ENCODE results near the gene PKD2L2. TPM values are rescaled to one million over a fixed set of nuclear protein-coding genes. Genes with fewer than 3 reads are reported as not detected.

PKD2L2 gene
- total and polyA plus RNA-seq, 2 of the 4 experiments (the other 2 are of a cell fraction) = not detected

DNA sequence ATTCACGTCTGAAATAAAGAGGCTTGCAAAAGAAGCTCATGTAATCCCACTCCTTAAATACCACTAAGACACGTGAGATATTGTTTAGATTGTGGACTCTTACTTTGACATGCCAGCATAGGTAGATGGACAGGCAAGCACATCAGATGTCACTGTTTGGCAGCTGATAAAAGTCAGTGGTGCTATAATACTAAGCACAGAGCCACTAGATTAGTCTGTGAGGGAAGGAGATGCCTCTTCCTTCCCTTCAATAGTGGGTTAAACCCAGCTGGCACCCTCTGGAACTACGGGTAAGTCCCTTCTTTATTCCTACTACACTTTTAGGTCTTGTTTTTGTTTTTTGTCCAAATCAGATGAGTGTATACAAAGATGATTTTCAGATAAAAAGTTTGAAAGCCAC is 21.6 kb upstream of the PKD2L2 start, which contains the start of gene MYOT:
Gene MYOT, plus strand, starts transcription at position 197 of the 400 bp plus-strand sequence. CDS start 2,792 bp downstream, outside the sequence.
- H2BK120ac ChIP-seq (ENCODE audit: low read depth, low read length) = no peak within 1 kb of the TSS
- no peak within 1 kb of the TSS for H3K27ac ChIP-seq (ENCODE audit: insufficient read depth, low read length)
- TF ChIP-seq MXI1 (IDR thresholded peaks at IDR 0.05; ENCODE audit: borderline replicate concordance, low read depth, low read length) (no peak), NFE2L2 (IDR thresholded peaks at IDR 0.05; ENCODE audit: low read depth, low read length) (no peak), MAZ (IDR thresholded peaks at IDR 0.05; ENCODE audit: borderline replicate concordance, low read depth, low read length) (no peak), RCOR1 (IDR thresholded peaks at IDR 0.05; ENCODE audit: insufficient replicate concordance, low read length) (no peak), FOS (IDR thresholded peaks at IDR 0.05; ENCODE audit: low read depth, low read length) (no peak)
- H4K8ac ChIP-seq (ENCODE audit: low read depth in 2 of 2, low read length in 2 of 2) = no peak within 1 kb of the TSS
- ChIA-PET CTCF (no interaction called here), POLR2A (ENCODE audit: unreplicated experiment) (no interaction called here)
- H3K9me3 ChIP-seq (ENCODE audit: control insufficient read depth, insufficient read depth, low read length) = no peaks in the 10 kb centered on the region
- no peaks in the 10 kb centered on the region for H3K79me1 ChIP-seq (ENCODE audit: low read depth in 1 of 2, low read length in 2 of 2)
- H3K4me1 ChIP-seq (ENCODE audit: control insufficient read depth, insufficient read depth, low read length) = no peaks in the 10 kb centered on the region
- no peak for ATAC-seq (ENCODE audit: low read depth)
- no peak within 1 kb of the TSS for H3K4me2 ChIP-seq (ENCODE audit: low read depth, low read length)
- no peak for DNase-seq
- H3K9ac ChIP-seq (ENCODE audit: low read depth, low read length) = no peak within 1 kb of the TSS
- H4K20me1 ChIP-seq (ENCODE audit: insufficient read depth, low read length) = no peaks in the 10 kb centered on the region
- no peak within 1 kb of the TSS for H3K18ac ChIP-seq (ENCODE audit: low read depth, low read length)
- no peak within 1 kb of the TSS for H2BK20ac ChIP-seq (ENCODE audit: low read depth, low read length)
- intact Hi-C loops (cut with micrococcal nuclease) = no loop called here
- no CpG with 5 or more reads among the region's 3 CpGs for WGBS, 2 experiments (ENCODE audit: extremely low coverage in 2 of 2, insufficient read length in 1 of 2)
- no peak within 1 kb of the TSS for H4K5ac ChIP-seq (ENCODE audit: low read depth, low read length)
- no peak within 1 kb of the TSS for H2AFZ ChIP-seq (replicated peaks; ENCODE audit: low read length, poor library complexity)
- H4K91ac ChIP-seq (ENCODE audit: insufficient read depth, low read depth, low read length) = no peak within 1 kb of the TSS
- no peak within 1 kb of the TSS for H2AK9ac ChIP-seq (replicated peaks; ENCODE audit: low read depth, low read length, poor library complexity)
- no peak within 1 kb of the TSS for H2AK5ac ChIP-seq (ENCODE audit: low read depth, low read length)
- in situ Hi-C loops (cut with MboI; ENCODE audit: low sequenced_read_pairs) = no loop called here
- no peak within 1 kb of the TSS for H2BK5ac ChIP-seq (ENCODE audit: low read depth, low read length, poor library complexity, severe bottlenecking)
- H3K56ac ChIP-seq (ENCODE audit: extremely low read depth, insufficient read depth, low read length) = no peak within 1 kb of the TSS
- H3K4me3 ChIP-seq (ENCODE audit: insufficient read depth, low read depth, low read length) = no peak within 1 kb of the TSS
- H3K14ac ChIP-seq (replicated peaks; ENCODE audit: low read depth, low read length) = no peak within 1 kb of the TSS
- H3K36me3 ChIP-seq (ENCODE audit: control insufficient read depth, insufficient read depth, low read length) = no peaks in the 10 kb centered on the region
- no TSS peak for BruUV-seq (replicated peaks)
- H3K27me3 ChIP-seq (ENCODE audit: control insufficient read depth, insufficient read depth, low read length) = peaks cover 2% of the 10 kb centered on the region; the same call in 1 of the 2 replicates
- no peak within 1 kb of the TSS for H3K23ac ChIP-seq (ENCODE audit: low read depth, low read length)
- dilution Hi-C loops (cut with HindIII; ENCODE audit: low sequenced_read_pairs, unreplicated experiment) = no loop called here
- no peak within 1 kb of the TSS for H3K4ac ChIP-seq (ENCODE audit: low read depth, low read length)
- no peaks in the 10 kb centered on the region for H3K9me1 ChIP-seq (ENCODE audit: insufficient read depth, low read length)
- H2BK15ac ChIP-seq (ENCODE audit: low read depth, low read length) = no peak within 1 kb of the TSS

Data from IMR-90 (cell line).